Cardiac muscle cell (in vitro differentiated cells and primary cell): ENCODE data around the gene MTUS2. TPM values are rescaled to one million over a fixed set of nuclear protein-coding genes. Genes with fewer than 3 reads are reported as not detected.

Experiments used
- DNase-seq, 2 donors: peaks; one replicate each; pipeline versions ENCODE4 v3.0.0 to v3.0.0-alpha.2; 2010 to 2017; ENCODE audit warnings: low read depth in 1 of 2, low spot score in 1 of 2
- H3K27ac ChIP-seq: fragments of 200-600 bp; sonication (generic); 2 replicates; pipeline ENCODE4 v1.5.1; 2016
- H3K27me3 ChIP-seq: fragments of 200-600 bp; sonication (generic); 2 replicates; pipeline ENCODE4 v1.6.0; 2016; ENCODE audit warnings: control low read depth
- H3K36me3 ChIP-seq: fragments of 200-600 bp; sonication (generic); 2 replicates; pipeline ENCODE4 v1.5.1; 2016; ENCODE audit warnings: control low read depth
- H3K4me1 ChIP-seq: fragments of 200-600 bp; sonication (generic); 2 replicates; pipeline ENCODE4 v1.8.1; 2017; ENCODE audit warnings: low read depth, mild to moderate bottlenecking, mixed run types
- H3K4me3 ChIP-seq: fragments of 200-600 bp; sonication (generic); 2 replicates; pipeline ENCODE4 v1.5.1; 2016; ENCODE audit warnings: mild to moderate bottlenecking
- H3K9me3 ChIP-seq: fragments of 200-600 bp; sonication (generic); 2 replicates; pipeline ENCODE4 v1.5.1; 2017; ENCODE audit warnings: low read depth, mild to moderate bottlenecking, control low read depth
- polyA plus RNA-seq: library from polyadenylated mRNA; unstranded; fragments of >200 nt; fragmentation: Nextera tagmentation; extraction: Ambion mirVana; gene quantifications from 2 replicates; pipeline ENCODE4 v1.2.1, GENCODE V29; 2016
- total RNA-seq: library from RNA; depleted of rRNA; stranded (reverse); fragments of >200 nt; gene quantifications from 2 replicates; pipeline ENCODE4 v1.2.3, GENCODE V29; 2016
- TF ChIP-seq, protein P1 (sequence below): IDR thresholded peaks from 2 replicates; pipeline ENCODE4 v1.5.1; 2012; ENCODE audit warnings: low read depth, mild to moderate bottlenecking, low read length

MTUS2 gene
- total and polyA plus RNA-seq, 2 experiments from 2014 or later = 31.6 to 96.9 TPM

DNA sequence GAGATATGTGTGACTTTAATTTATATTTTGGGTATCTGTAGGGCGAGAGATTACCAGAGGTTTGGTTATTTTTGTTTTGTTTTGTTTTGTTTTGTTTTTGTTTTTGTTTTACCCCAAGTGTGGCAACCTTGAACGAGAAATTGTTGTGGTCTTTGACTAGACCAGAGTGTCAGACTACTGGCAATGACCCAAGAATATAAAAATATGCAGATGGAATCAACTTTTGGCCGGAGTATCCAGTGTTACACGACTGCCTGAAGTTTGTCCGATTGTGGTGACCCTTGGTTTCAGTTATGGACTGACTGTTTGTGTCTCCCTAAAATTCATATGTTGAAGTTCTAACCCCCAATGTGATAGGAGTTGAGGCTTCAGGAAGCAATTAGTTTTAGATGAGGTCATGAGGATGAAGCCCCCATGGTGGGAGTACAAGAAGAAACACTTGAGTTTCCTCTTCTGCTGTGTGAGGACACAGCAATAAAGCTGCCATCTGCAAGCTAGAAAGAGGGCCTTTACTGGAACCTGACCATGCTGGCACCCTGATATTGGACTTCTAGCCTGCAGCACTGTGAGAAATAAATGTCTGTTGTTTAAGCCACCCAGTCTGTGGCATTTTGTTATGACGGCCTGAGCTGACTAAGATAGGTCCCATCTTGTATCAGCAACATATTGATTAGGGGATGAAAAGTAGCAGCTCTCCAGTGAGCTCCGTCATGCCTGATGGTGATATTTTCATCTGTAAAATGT lies 261.7 kb downstream of the MTUS2 start:
- H3K4me1 ChIP-seq = peaks cover 10% of the 10 kb centered on the region
- no peaks in the 10 kb centered on the region for H3K9me3 ChIP-seq
- no peaks in the 10 kb centered on the region for H3K36me3 ChIP-seq
- no peak overlapping the region for H3K27ac ChIP-seq
- H3K4me3 ChIP-seq = no peak overlapping the region
- no peak for DNase-seq
- TF ChIP-seq, protein P1, sequence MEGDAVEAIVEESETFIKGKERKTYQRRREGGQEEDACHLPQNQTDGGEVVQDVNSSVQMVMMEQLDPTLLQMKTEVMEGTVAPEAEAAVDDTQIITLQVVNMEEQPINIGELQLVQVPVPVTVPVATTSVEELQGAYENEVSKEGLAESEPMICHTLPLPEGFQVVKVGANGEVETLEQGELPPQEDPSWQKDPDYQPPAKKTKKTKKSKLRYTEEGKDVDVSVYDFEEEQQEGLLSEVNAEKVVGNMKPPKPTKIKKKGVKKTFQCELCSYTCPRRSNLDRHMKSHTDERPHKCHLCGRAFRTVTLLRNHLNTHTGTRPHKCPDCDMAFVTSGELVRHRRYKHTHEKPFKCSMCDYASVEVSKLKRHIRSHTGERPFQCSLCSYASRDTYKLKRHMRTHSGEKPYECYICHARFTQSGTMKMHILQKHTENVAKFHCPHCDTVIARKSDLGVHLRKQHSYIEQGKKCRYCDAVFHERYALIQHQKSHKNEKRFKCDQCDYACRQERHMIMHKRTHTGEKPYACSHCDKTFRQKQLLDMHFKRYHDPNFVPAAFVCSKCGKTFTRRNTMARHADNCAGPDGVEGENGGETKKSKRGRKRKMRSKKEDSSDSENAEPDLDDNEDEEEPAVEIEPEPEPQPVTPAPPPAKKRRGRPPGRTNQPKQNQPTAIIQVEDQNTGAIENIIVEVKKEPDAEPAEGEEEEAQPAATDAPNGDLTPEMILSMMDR = no peak
- no peaks in the 10 kb centered on the region for H3K27me3 ChIP-seq

DNA sequence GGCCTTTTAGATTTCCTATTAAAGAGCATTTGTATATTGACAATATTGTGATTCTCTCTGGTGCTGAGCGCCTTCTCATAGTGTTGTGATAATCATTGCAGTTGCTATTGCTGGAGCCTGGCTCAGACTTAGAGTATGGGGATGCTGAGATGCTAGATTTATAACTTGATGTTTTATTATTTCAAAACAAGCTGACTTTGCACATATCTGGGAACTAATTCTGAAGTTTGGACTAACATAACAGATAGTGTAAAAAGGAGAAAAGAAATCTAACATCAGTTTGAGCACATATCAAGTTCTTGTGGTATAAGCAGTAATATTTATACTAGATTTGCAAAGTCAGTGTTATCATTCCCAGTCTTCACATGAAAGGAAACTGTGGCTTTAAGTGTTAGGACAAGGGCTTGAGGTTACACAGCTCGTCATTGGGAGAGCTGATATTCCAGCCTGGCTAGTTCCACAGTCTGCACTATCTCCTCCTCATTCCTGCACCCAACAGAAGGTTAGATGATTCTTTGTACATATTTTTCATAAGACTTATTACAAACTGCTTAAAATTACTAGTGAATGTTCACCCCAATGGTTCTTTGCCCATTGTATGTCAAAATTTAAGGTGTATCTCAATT lies 279.8 kb downstream of the MTUS2 start:
- H3K27me3 ChIP-seq = no peaks in the 10 kb centered on the region
- H3K27ac ChIP-seq = no peak overlapping the region

DNA sequence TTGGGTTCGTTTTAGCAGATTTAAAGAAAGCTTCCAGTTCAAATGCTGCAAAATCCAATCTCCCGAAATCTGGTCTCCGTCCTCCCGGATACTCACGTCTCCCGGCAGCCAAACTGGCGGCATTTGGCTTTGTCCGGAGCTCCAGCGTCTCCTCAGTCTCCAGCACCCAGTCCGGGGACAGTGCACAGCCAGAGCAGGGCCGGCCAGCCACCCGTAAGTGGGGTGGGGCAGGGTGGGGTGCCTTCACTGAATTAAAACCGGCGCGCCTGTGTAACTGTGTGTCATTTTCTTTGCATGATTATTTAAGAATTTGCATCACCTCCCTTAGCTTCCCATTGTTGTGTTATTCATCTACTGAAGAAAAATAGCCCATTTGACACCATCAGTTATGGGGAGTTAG lies 280.6 kb downstream of the MTUS2 start:
- TF ChIP-seq, protein P1 = no peak
- Histone ChIP-seq H3K9me3 (no peaks in the 10 kb centered on the region), H3K27me3 (no peaks in the 10 kb centered on the region), H3K4me1 (no peaks in the 10 kb centered on the region), H3K4me3 (no peak overlapping the region), H3K27ac (no peak overlapping the region), H3K36me3 (no peaks in the 10 kb centered on the region)
- no peak for DNase-seq

More for the DNA sequence above, 279.8 kb downstream of the MTUS2 start:
- TF ChIP-seq, protein P1 = no peak
- H3K4me3 ChIP-seq = no peak overlapping the region
- peak in 1 of 2 donors; percentile 25 for DNase-seq
- H3K36me3 ChIP-seq = no peaks in the 10 kb centered on the region
- H3K9me3 ChIP-seq = no peaks in the 10 kb centered on the region
- no peaks in the 10 kb centered on the region for H3K4me1 ChIP-seq

DNA sequence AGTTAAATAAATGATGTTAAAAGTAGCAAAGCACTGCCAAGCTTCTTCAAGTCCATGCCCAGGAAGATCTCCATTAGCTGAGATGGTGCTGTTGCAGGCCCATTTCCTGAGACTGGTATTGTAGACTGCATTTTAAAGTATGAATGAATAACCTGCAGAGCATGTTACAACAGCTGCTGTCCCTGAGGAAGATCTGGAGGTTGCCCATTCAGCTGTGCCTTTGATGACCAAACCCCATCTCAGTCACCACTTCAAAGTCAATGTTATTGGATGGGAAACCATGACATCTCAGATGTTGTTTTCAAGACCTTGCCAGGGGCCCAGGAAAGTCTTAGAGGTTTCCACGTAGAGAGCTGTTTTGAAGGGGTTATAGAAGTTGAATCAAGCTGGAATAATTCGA lies 281.3 kb downstream of the MTUS2 start:
- no peaks in the 10 kb centered on the region for H3K36me3 ChIP-seq
- TF ChIP-seq, protein P1 = no peak
- H3K9me3 ChIP-seq = no peaks in the 10 kb centered on the region
- DNase-seq = no peak
- H3K4me3 ChIP-seq = no peak overlapping the region
- no peaks in the 10 kb centered on the region for H3K4me1 ChIP-seq
- H3K27ac ChIP-seq = no peak overlapping the region
- no peaks in the 10 kb centered on the region for H3K27me3 ChIP-seq

DNA sequence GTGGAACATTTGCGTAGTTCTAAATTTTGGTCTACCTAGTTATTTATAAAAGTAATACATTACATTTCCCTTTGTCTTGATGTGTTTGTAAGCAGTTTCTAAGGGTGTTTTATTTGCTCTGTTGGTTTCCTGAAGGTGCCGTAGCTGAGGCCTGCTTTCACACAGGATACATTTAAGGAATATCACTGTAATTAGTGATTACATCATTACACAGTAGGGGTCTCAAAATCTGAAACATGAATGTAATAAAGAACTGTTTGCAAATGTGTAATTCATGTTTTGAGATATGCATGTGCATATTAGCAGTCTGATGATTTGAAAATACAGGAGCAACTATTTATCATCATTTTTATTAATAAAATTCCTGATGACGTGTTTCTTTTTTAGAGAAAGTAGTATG lies 281.8 kb downstream of the MTUS2 start:
- Histone ChIP-seq H3K27ac (no peak overlapping the region), H3K27me3 (no peaks in the 10 kb centered on the region), H3K36me3 (no peaks in the 10 kb centered on the region), H3K9me3 (no peaks in the 10 kb centered on the region), H3K4me1 (no peaks in the 10 kb centered on the region), H3K4me3 (no peak overlapping the region)
- no peak for DNase-seq
- TF ChIP-seq, protein P1 = no peak
